H9 (cell line): Measurements from ENCODE around the gene SLC13A1. TPM values are rescaled to one million over a fixed set of nuclear protein-coding genes. Genes with fewer than 3 reads are reported as not detected.

Experiments
- DNase-seq: peaks from one replicate; pipeline ENCODE4 v3.0.0-alpha.2; 2017
- H2AFZ ChIP-seq: one replicate; pipeline ENCODE4 v1.6.1; 2013; ENCODE audit warnings: mild to moderate bottlenecking, low read length, control low read depth, moderate library complexity
- H2AK5ac ChIP-seq: 2 replicates; pipeline ENCODE4 v1.6.1; 2013; ENCODE audit warnings: low read length, control low read depth, mixed read lengths; ENCODE audit not compliant: insufficient read length
- H2BK120ac ChIP-seq: one replicate; pipeline ENCODE4 v1.6.1; 2013; ENCODE audit warnings: low read depth, mild to moderate bottlenecking, low read length, control low read depth, inconsistent platforms; ENCODE audit not compliant: poor library complexity, severe bottlenecking
- H2BK12ac ChIP-seq: 2 replicates; pipeline ENCODE4 v1.6.1; 2013; ENCODE audit warnings: low read length, control low read depth, mixed read lengths, low read depth; ENCODE audit not compliant: insufficient read length
- H2BK15ac ChIP-seq: 2 replicates; pipeline ENCODE4 v1.6.1; 2013; ENCODE audit warnings: low read depth, low read length, control low read depth
- H2BK20ac ChIP-seq: one replicate; pipeline ENCODE4 v1.6.1; 2013; ENCODE audit warnings: low read depth, mild to moderate bottlenecking, low read length, control low read depth, inconsistent platforms; ENCODE audit not compliant: poor library complexity, severe bottlenecking
- H2BK5ac ChIP-seq: 2 replicates; pipeline ENCODE4 v1.6.1; 2013; ENCODE audit warnings: low read length, control low read depth, mixed read lengths; ENCODE audit not compliant: insufficient read length
- H3K14ac ChIP-seq: 2 replicates; pipeline ENCODE4 v1.6.1; 2013; ENCODE audit warnings: low read length, control low read depth; ENCODE audit not compliant: insufficient read depth
- H3K18ac ChIP-seq: 2 replicates; pipeline ENCODE4 v1.6.1; 2013; ENCODE audit warnings: low read depth, mild to moderate bottlenecking, mixed read lengths, low read length, control low read depth; ENCODE audit not compliant: insufficient read length
- H3K23ac ChIP-seq: 2 replicates; pipeline ENCODE4 v1.6.1; 2013; ENCODE audit warnings: low read length, control low read depth, mixed read lengths, low read depth; ENCODE audit not compliant: insufficient read length
- H3K23me2 ChIP-seq: 2 replicates; pipeline ENCODE4 v1.6.1; 2013; ENCODE audit warnings: low read depth, mild to moderate bottlenecking, mixed read lengths, low read length, control low read depth; ENCODE audit not compliant: insufficient read length, poor library complexity, severe bottlenecking
- H3K27ac ChIP-seq: 2 replicates; pipeline ENCODE4 v1.5.1; 2013; ENCODE audit warnings: low read length, control low read depth, mixed read lengths, low read depth; ENCODE audit not compliant: insufficient read length
- H3K27me3 ChIP-seq: 2 replicates; pipeline ENCODE4 v1.6.1; 2013; ENCODE audit warnings: low read length, control low read depth, inconsistent platforms; ENCODE audit not compliant: insufficient read depth
- H3K4ac ChIP-seq: 2 replicates; pipeline ENCODE4 v1.6.1; 2013; ENCODE audit warnings: low read depth, mild to moderate bottlenecking, control low read depth, inconsistent platforms, low read length, moderate library complexity
- H3K4me1 ChIP-seq: 2 replicates; pipeline ENCODE4 v1.6.1; 2013; ENCODE audit warnings: low read length, control low read depth, inconsistent platforms; ENCODE audit not compliant: insufficient read depth
- H3K4me2 ChIP-seq: 2 replicates; pipeline ENCODE4 v1.6.1; 2013; ENCODE audit warnings: low read length, control low read depth, mixed read lengths; ENCODE audit not compliant: insufficient read length, insufficient read depth
- H3K56ac ChIP-seq: 2 replicates; pipeline ENCODE4 v1.6.1; 2013; ENCODE audit warnings: low read depth, mild to moderate bottlenecking, mixed read lengths, low read length, control low read depth; ENCODE audit not compliant: insufficient read length
- H3K79me1 ChIP-seq: 2 replicates; pipeline ENCODE4 v1.6.1; 2013; ENCODE audit warnings: low read depth, mild to moderate bottlenecking, moderate library complexity, low read length, control low read depth, inconsistent platforms; ENCODE audit not compliant: insufficient read depth, poor library complexity, severe bottlenecking
- H3K79me2 ChIP-seq: 2 replicates; pipeline ENCODE4 v1.6.1; 2013; ENCODE audit warnings: low read length, control low read depth, inconsistent platforms; ENCODE audit not compliant: insufficient read depth
- H3K9ac ChIP-seq: 2 replicates; pipeline ENCODE4 v1.6.1; 2013; ENCODE audit warnings: low read length, control low read depth, mixed read lengths; ENCODE audit not compliant: insufficient read length; ENCODE audit errors: extremely low read depth
- H3K9me3 ChIP-seq: one replicate; pipeline ENCODE4 v1.6.1; 2013; ENCODE audit warnings: low read depth, low read length, inconsistent platforms; ENCODE audit not compliant: control insufficient read depth
- H3T11ph ChIP-seq: one replicate; pipeline ENCODE4 v1.6.1; 2013; ENCODE audit warnings: mild to moderate bottlenecking, low read length, control low read depth, inconsistent platforms
- H4K20me1 ChIP-seq: one replicate; pipeline ENCODE4 v1.6.1; 2013; ENCODE audit not compliant: control insufficient read depth, insufficient read length, insufficient read depth
- H4K5ac ChIP-seq: 2 replicates; pipeline ENCODE4 v1.6.1; 2013; ENCODE audit warnings: low read depth, mild to moderate bottlenecking, mixed read lengths, low read length, control low read depth; ENCODE audit not compliant: insufficient read length
- H4K8ac ChIP-seq: replicated peaks from 2 replicates; pipeline ENCODE4 v1.6.1; 2013; ENCODE audit warnings: low read length, control low read depth, mixed read lengths, low read depth; ENCODE audit not compliant: insufficient read length
- H4K91ac ChIP-seq: 2 replicates; pipeline ENCODE4 v1.6.1; 2013; ENCODE audit warnings: low read depth, mild to moderate bottlenecking, moderate library complexity, mixed read lengths, low read length, control low read depth; ENCODE audit not compliant: insufficient read length
- H3K27ac Mint-ChIP-seq, 3 experiments: 2 replicates in 2 of 3; 3 replicates in 1 of 3; pipeline ENCODE4 v1.8.0; 2020 to 2021; ENCODE audit warnings: mixed read lengths in 3 of 3, mild to moderate bottlenecking in 1 of 3, moderate library complexity in 1 of 3
- H3K27me3 Mint-ChIP-seq: 2 replicates; pipeline ENCODE4 v1.8.0; 2021; ENCODE audit warnings: low read depth, mild to moderate bottlenecking, moderate library complexity, mixed read lengths
- H3K36me3 Mint-ChIP-seq, 3 experiments: 2 replicates in 2 of 3; 3 replicates in 1 of 3; pipeline ENCODE4 v1.8.0; 2020 to 2021; ENCODE audit warnings: low read depth in 3 of 3, mixed read lengths in 3 of 3; ENCODE audit not compliant: insufficient read depth in 1 of 3
- H3K4me1 Mint-ChIP-seq, 2 experiments: 2 replicates each; pipeline ENCODE4 v1.8.0; 2020; ENCODE audit warnings: mixed read lengths in 2 of 2
- H3K4me3 Mint-ChIP-seq, 2 experiments: 2 replicates in 1 of 2; 3 replicates in 1 of 2; pipeline ENCODE4 v1.8.0; 2020 to 2021; ENCODE audit warnings: mild to moderate bottlenecking in 2 of 2, mixed read lengths in 2 of 2, moderate library complexity in 1 of 2
- H3K9me3 Mint-ChIP-seq, 2 experiments: 2 replicates in 1 of 2; 3 replicates in 1 of 2; pipeline ENCODE4 v1.8.0; 2020; ENCODE audit warnings: mild to moderate bottlenecking in 2 of 2, mixed read lengths in 2 of 2, moderate library complexity in 1 of 2
- CTCF ChIP-seq: fragments of 200-600 bp; sonication (generic); conservative IDR thresholded peaks from 3 replicates; pipeline ENCODE4 v1.8.0; 2021; ENCODE audit warnings: antibody characterized with exemption, mild to moderate bottlenecking
- WGBS: extraction: QIAGEN DNeasy Blood & Tissue Kit; methylation state at CpG from one replicate; pipeline ENCODE4 v1.1.7; 2013; ENCODE audit warnings: missing lambda C conversion rate, low lambda C conversion rate, mixed read lengths; ENCODE audit not compliant: insufficient read length; ENCODE audit errors: extremely low coverage; 5-methylcytosine and 5-hydroxymethylcytosine counted together
- total RNA-seq: library from RNA; stranded (reverse); gene quantifications from 2 replicates; pipeline ENCODE4 v1.2.1, GENCODE V29; 2021

The SLC13A1 gene
- total RNA-seq, 1 experiment from 2014 or later, result not detected

GRCh38 chr7:123125231-123125630, 74.5 kb downstream of the SLC13A1 start:
- DNase-seq, result no peak
- Histone ChIP-seq H3K23ac (no peak overlapping the region), H2BK5ac (no peak overlapping the region), H3K56ac (no peak overlapping the region), H3K14ac (no peak overlapping the region), H3T11ph (no peak overlapping the region), H3K4me2 (no peak overlapping the region), H2AFZ (no peak overlapping the region), H3K27ac (no peak overlapping the region), H3K4me1 (no peaks in the 10 kb centered on the region), H2BK120ac (no peak overlapping the region), H3K9ac (no peak overlapping the region), H4K5ac (no peak overlapping the region), H3K79me1 (no peaks in the 10 kb centered on the region), H3K79me2 (no peaks in the 10 kb centered on the region), H3K9me3 (no peaks in the 10 kb centered on the region), H2BK15ac (no peak overlapping the region), H3K27me3 (no peaks in the 10 kb centered on the region), H2AK5ac (no peak overlapping the region), H2BK12ac (no peak overlapping the region), H2BK20ac (no peak overlapping the region), H3K4ac (no peak overlapping the region), H3K23me2 (no peaks in the 10 kb centered on the region), H4K91ac (no peak overlapping the region), H3K18ac (no peak overlapping the region), H4K8ac (no peak overlapping the region), H4K20me1 (no peaks in the 10 kb centered on the region)
- H3K27me3 Mint-ChIP-seq, result no peaks in the 10 kb centered on the region
- no peak overlapping the region for H3K4me3 Mint-ChIP-seq
- TF ChIP-seq CTCF, result no peak
- no peaks in the 10 kb centered on the region for H3K9me3 Mint-ChIP-seq
- H3K36me3 Mint-ChIP-seq, result no peaks in the 10 kb centered on the region
- no peaks in the 10 kb centered on the region for H3K4me1 Mint-ChIP-seq
- H3K27ac Mint-ChIP-seq, result no peak overlapping the region
- WGBS, result no CpG with 5 or more reads among the region's 3 CpGs
